ENCODE results near the gene WDR7. TPM values are rescaled to one million over a fixed set of nuclear protein-coding genes. Genes with fewer than 3 reads are reported as not detected.

The WDR7 gene
- polyA plus RNA-seq, 3 donors, result 3.3 to 5.5 (median 4.9) TPM

- 94 to 96% (median 95%) methylated on average over 4 of the region's 4 CpGs for WGBS, 3 donors
- H3K27ac ChIP-seq (ENCODE audit: low read depth, low read length), result no peak overlapping the region
Observed at GRCh38 chr18:56945171-56946083, 294.3 kb downstream of the WDR7 start.

GRCh38 chr18:56947236-56947635 is 296.1 kb downstream of the WDR7 start:
- H3K27ac ChIP-seq (ENCODE audit: low read depth, low read length), result no peak overlapping the region
- WGBS, 3 donors, result 89 to 95% (median 94%) methylated on average over 6 of the region's 6 CpGs

- H3K27ac ChIP-seq (ENCODE audit: low read depth, low read length), result no peak overlapping the region
- WGBS, 3 donors, result 86 to 90% (median 88%) methylated on average over 6 of the region's 6 CpGs
Observed at GRCh38 chr18:56952026-56952425, 300.9 kb downstream of the WDR7 start.

- 93 to 97% (median 95%) methylated on average over 3 of the region's 3 CpGs for WGBS, 3 donors
- no peak overlapping the region for H3K27ac ChIP-seq (ENCODE audit: low read depth, low read length)
Observed at GRCh38 chr18:56953428-56954198, 302.5 kb downstream of the WDR7 start.

- H3K27ac ChIP-seq (ENCODE audit: low read depth, low read length), result no peak overlapping the region
- 88 to 97% (median 96%) methylated on average over 1 of the region's 1 CpG for WGBS, 3 donors
Observed at GRCh38 chr18:56955490-56955889, 304.3 kb downstream of the WDR7 start.

GRCh38 chr18:56959120-56959519 is 308.0 kb downstream of the WDR7 start:
- no peak overlapping the region for H3K27ac ChIP-seq (ENCODE audit: low read depth, low read length)
- WGBS, 3 donors, result 95 to 96% (median 95%) methylated on average over 3 of the region's 3 CpGs

GRCh38 chr18:56962322-56962721 is 311.2 kb downstream of the WDR7 start:
- WGBS, 3 donors, result 72 to 82% (median 82%) methylated on average over 7 of the region's 7 CpGs
- H3K27ac ChIP-seq (ENCODE audit: low read depth, low read length), result no peak overlapping the region

- H3K27ac ChIP-seq (ENCODE audit: low read depth, low read length), result no peak overlapping the region
- WGBS, 3 donors, result 97 to 100% (median 98%) methylated on average over 3 of the region's 3 CpGs
Observed at GRCh38 chr18:56967035-56967434, 315.9 kb downstream of the WDR7 start.

GRCh38 chr18:56973487-56973886 is 322.3 kb downstream of the WDR7 start:
- no peak overlapping the region for H3K27ac ChIP-seq (ENCODE audit: low read depth, low read length)
- 95 to 97% (median 96%) methylated on average over 2 of the region's 2 CpGs for WGBS, 3 donors

GRCh38 chr18:56974141-56974540 is 323.0 kb downstream of the WDR7 start:
- 87 to 95% (median 88%) methylated on average over 1 of the region's 1 CpG for WGBS, 3 donors

GRCh38 chr18:56975276-56975675 is 324.1 kb downstream of the WDR7 start:
- 92 to 96% (median 94%) methylated on average over 1 of the region's 1 CpG for WGBS, 3 donors
- no peak overlapping the region for H3K27ac ChIP-seq (ENCODE audit: low read depth, low read length)

More at GRCh38 chr18:56974141-56974540, 323.0 kb downstream of the WDR7 start:
- no peak overlapping the region for H3K27ac ChIP-seq (ENCODE audit: low read depth, low read length)

GRCh38 chr18:56977309-56977708 is 326.1 kb downstream of the WDR7 start:
- no peak overlapping the region for H3K27ac ChIP-seq (ENCODE audit: low read depth, low read length)
- 84 to 92% (median 89%) methylated on average over 3 of the region's 3 CpGs for WGBS, 3 donors

- no peak overlapping the region for H3K27ac ChIP-seq (ENCODE audit: low read depth, low read length)
- WGBS, 3 donors, result 88 to 95% (median 93%) methylated on average over 2 of the region's 2 CpGs
Observed at GRCh38 chr18:56977771-56978170, 326.6 kb downstream of the WDR7 start.

- H3K27ac ChIP-seq (ENCODE audit: low read depth, low read length), result no peak overlapping the region
- WGBS, 3 donors, result 95 to 98% (median 96%) methylated on average over 3 of the region's 3 CpGs
Observed at GRCh38 chr18:56980151-56980550, 329.0 kb downstream of the WDR7 start.

GRCh38 chr18:56982766-56983165 is 331.6 kb downstream of the WDR7 start:
- no peak overlapping the region for H3K27ac ChIP-seq (ENCODE audit: low read depth, low read length)

- H3K27ac ChIP-seq (ENCODE audit: low read depth, low read length), result no peak overlapping the region
- WGBS, 3 donors, result 33 to 78% (median 77%) methylated on average over 1 of the region's 1 CpG
Observed at GRCh38 chr18:56983275-56983992, 332.3 kb downstream of the WDR7 start.

- no peak overlapping the region for H3K27ac ChIP-seq (ENCODE audit: low read depth, low read length)
- WGBS, 3 donors, result 38 to 92% (median 91%) methylated on average over 5 of the region's 5 CpGs
Observed at GRCh38 chr18:56984731-56985130, 333.6 kb downstream of the WDR7 start.

GRCh38 chr18:56986829-56987228 is 335.7 kb downstream of the WDR7 start:
- H3K27ac ChIP-seq (ENCODE audit: low read depth, low read length), result no peak overlapping the region
- 76 to 94% (median 94%) methylated on average over 2 of the region's 2 CpGs for WGBS, 3 donors

GRCh38 chr18:56987236-56987635 is 336.1 kb downstream of the WDR7 start:
- WGBS, 3 donors, result 62 to 94% (median 92%) methylated on average over 5 of the region's 5 CpGs
- H3K27ac ChIP-seq (ENCODE audit: low read depth, low read length), result no peak overlapping the region
